GM13976 (cell line): ENCODE data around the gene MYLK3.

Experiments used
- DNase-seq: peaks from one replicate; pipeline ENCODE4 v3.0.0; 2012; ENCODE audit warnings: low spot score
- in situ Hi-C: fragments of 300-500 bp; cut with MboI; formaldehyde crosslinking; loops from one replicate; pipeline ENCODE4 v1.12.0; 2022; ENCODE audit warnings: low sequenced_read_pairs, mixed read lengths, inconsistent platforms; ENCODE audit not compliant: unreplicated experiment
- TF ChIP-seq, protein P1 (sequence below): IDR thresholded peaks from 2 replicates; pipeline ENCODE4 v1.5.1; 2012; ENCODE audit warnings: borderline replicate concordance, mild to moderate bottlenecking; ENCODE audit not compliant: insufficient read depth; ENCODE audit errors: extremely low read depth, missing control alignments, control extremely low read depth

Gene MYLK3

DNA sequence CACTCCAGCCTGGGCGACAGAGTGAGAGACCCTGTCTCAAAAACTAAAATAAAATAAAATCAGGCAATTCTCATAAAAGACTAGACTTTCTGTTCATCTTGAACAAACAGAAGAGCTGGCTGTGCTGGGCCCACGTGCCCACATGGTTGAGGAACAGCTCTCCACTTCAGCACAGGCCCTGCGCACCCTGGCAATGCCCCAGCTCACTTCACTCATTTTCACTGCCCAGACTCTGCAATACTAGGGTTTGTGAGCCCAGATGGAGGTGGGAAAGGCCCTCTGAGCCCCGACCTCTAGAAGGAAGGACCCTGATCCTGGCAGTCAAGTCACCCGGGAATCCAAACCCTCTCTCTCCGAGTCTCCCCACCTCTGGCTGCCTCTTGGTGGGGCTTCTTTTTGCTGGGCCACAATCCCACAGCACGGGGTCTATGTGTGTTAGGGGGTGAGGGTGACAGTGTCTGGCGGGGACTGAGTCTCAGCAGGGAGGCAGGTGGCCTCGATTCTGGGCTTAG, 14.8 kb downstream of the MYLK3 start:
- in situ Hi-C loops = no loop called here
- no peak for DNase-seq
- TF ChIP-seq, protein P1, sequence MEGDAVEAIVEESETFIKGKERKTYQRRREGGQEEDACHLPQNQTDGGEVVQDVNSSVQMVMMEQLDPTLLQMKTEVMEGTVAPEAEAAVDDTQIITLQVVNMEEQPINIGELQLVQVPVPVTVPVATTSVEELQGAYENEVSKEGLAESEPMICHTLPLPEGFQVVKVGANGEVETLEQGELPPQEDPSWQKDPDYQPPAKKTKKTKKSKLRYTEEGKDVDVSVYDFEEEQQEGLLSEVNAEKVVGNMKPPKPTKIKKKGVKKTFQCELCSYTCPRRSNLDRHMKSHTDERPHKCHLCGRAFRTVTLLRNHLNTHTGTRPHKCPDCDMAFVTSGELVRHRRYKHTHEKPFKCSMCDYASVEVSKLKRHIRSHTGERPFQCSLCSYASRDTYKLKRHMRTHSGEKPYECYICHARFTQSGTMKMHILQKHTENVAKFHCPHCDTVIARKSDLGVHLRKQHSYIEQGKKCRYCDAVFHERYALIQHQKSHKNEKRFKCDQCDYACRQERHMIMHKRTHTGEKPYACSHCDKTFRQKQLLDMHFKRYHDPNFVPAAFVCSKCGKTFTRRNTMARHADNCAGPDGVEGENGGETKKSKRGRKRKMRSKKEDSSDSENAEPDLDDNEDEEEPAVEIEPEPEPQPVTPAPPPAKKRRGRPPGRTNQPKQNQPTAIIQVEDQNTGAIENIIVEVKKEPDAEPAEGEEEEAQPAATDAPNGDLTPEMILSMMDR = no peak

DNA sequence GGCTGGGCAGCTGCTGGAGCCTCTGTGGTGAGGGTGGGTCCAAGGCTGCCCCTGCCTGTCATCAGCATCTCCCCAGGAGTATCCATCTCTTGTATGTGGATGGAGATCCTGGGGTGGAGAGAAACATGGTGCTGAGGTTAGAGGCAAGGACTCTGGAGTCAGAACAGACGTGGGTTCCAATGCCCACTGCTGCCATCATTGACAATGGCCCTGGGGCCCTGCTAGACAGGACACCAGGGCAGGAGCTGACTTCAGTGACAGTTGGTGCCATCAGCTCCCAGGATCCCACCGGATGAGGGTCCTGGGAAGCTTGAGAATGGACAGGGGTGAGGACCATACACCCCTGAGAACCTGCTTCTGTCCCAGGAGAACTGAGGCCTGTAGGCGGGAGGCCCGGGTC, 15.6 kb downstream of the MYLK3 start:
- TF ChIP-seq, protein P1 = no peak
- DNase-seq = no peak
- in situ Hi-C loops = no loop called here

- TF ChIP-seq, protein P1 = no peak
- in situ Hi-C loops = no loop called here
- no peak for DNase-seq
These were observed 16.2 kb downstream of the MYLK3 start for GRCh38 chr16:46731691-46732555.

DNA sequence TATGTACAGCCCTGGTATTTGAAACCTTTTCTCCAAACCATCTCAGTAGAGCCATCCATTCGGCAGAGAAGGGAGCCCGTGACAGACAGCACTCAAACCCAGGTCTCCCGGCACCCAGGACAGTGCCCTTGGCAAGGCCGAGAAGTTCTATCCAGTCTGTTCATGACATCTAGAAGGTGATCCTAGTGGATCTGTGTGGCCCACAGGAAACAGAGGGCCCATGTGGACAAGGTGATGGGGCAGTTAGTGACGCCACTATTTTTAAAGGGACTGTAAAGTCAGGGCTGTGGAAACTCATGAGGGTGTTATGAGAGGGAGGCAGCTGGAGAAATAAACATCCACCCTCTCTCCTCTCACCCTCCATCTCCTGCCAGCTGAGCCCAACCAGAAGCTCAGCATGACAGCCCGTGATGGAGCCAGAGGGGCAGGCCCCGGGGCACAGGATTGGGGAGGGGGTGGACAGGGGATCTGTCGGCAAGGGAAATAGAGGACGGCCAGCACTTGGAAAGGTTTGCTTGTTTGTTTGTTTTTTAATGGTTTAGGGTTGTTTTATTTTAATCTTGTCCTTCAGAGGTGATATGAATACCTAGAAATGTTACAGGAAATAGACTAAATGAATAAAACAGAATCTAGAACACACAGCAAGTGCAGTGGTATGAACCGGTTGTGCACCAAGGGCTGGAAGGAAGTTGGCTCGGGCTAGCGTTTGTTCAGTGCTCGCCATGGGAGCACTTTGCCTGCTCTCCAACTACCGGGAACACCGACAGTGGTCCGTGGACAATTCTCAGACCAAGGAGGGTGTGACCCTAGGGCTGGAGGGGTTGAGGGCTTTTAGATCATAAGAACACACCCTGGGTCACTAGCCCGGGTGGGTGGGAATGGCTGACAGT, 17.1 kb downstream of the MYLK3 start:
- TF ChIP-seq, protein P1 = no peak
- no peak for DNase-seq
- in situ Hi-C loops = no loop called here

DNA sequence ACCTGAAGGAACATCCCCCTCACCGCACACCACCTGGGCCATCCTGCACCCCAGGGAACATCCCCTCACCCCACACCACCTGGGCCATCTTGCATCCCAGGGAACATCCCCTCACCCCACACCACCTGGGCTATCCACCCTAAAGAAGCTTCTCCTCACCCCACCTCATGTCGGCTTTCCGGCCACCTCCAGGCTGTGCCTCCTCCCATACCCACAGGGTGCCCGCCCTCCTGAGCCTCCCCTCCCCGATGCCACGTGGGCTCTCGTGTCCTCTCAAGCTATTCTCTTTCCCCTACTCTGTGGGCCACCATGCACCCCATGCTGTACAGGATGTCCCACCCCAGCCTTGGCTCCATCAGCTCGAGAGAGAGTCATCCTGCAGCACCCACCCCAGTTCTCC, 18.0 kb downstream of the MYLK3 start:
- in situ Hi-C loops = no loop called here
- no peak for DNase-seq
- TF ChIP-seq, protein P1 = no peak

- DNase-seq = no peak
- TF ChIP-seq, protein P1 = no peak
- in situ Hi-C loops = no loop called here
These were observed 18.7 kb downstream of the MYLK3 start for GRCh38 chr16:46729326-46729995.
